HG03520 (cell line): ENCODE results near the gene MGST3.
"Not testable (repeated sequence)": the region's sequence is repeated elsewhere in the genome, so short reads cannot be mapped to it uniquely, and the experiment has no call there.

Source experiments
- ATAC-seq: cut with Tn5 transposase; IDR thresholded peaks from one replicate; pipeline ENCODE4 v1.9.1; 2021; ENCODE audit warnings: mild to moderate bottlenecking, moderate library complexity; ENCODE audit not compliant: unreplicated experiment

Gene MGST3

GRCh38 chr1:165648919-165649572 lies 18.0 kb downstream of the MGST3 start:
- ATAC-seq, result no peak

GRCh38 chr1:165650981-165651625 lies 20.1 kb downstream of the MGST3 start:
- no peak for ATAC-seq

GRCh38 chr1:165658766-165659580 lies 27.9 kb downstream of the MGST3 start:
- ATAC-seq, result not testable (repeated sequence)

- ATAC-seq, result no peak
Measured at GRCh38 chr1:165659581-165659895, 28.5 kb downstream of the MGST3 start.

- ATAC-seq, result no peak
Measured at GRCh38 chr1:165661703-165662102, 30.7 kb downstream of the MGST3 start.

GRCh38 chr1:165662186-165662585 lies 31.2 kb downstream of the MGST3 start:
- no peak for ATAC-seq

GRCh38 chr1:165666152-165666825 lies 35.3 kb downstream of the MGST3 start:
- no peak for ATAC-seq

GRCh38 chr1:165668184-165668583 lies 37.1 kb downstream of the MGST3 start:
- no peak for ATAC-seq

GRCh38 chr1:165671526-165671925 lies 40.5 kb downstream of the MGST3 start:
- no peak for ATAC-seq

GRCh38 chr1:165674599-165674998 lies 43.6 kb downstream of the MGST3 start:
- ATAC-seq, result no peak

- ATAC-seq, result no peak
Measured at GRCh38 chr1:165675794-165676193, 44.8 kb downstream of the MGST3 start.

GRCh38 chr1:165678509-165678908 lies 47.5 kb downstream of the MGST3 start:
- ATAC-seq, result no peak

- ATAC-seq, result no peak
Measured at GRCh38 chr1:165679282-165680036, 48.4 kb downstream of the MGST3 start.

- no peak for ATAC-seq
Measured at GRCh38 chr1:165680303-165680702, 49.3 kb downstream of the MGST3 start.

- ATAC-seq, result not testable (repeated sequence)
Measured at GRCh38 chr1:165680773-165681172, 49.7 kb downstream of the MGST3 start.

GRCh38 chr1:165683848-165684485 lies 52.9 kb downstream of the MGST3 start:
- ATAC-seq, result no peak

- peak; percentile 63 for ATAC-seq
Measured at GRCh38 chr1:165686121-165686970, 55.3 kb downstream of the MGST3 start.

- peak; percentile 49 for ATAC-seq
Measured at GRCh38 chr1:165686971-165687433, 56.0 kb downstream of the MGST3 start.

GRCh38 chr1:165688046-165688445 lies 57.0 kb downstream of the MGST3 start:
- no peak for ATAC-seq
